GM10266 (cell line): ENCODE measurements around the gene LINGO1.

Experiments
- DNase-seq: peaks from one replicate; pipeline ENCODE4 v3.0.0; 2012; ENCODE audit errors: extremely low spot score
- TF ChIP-seq, protein P1 (sequence below): IDR thresholded peaks from 2 replicates; pipeline ENCODE4 v1.5.1; 2012; ENCODE audit warnings: mild to moderate bottlenecking, low read depth; ENCODE audit not compliant: control insufficient read depth, insufficient read depth; ENCODE audit errors: missing control alignments

LINGO1 gene

DNA sequence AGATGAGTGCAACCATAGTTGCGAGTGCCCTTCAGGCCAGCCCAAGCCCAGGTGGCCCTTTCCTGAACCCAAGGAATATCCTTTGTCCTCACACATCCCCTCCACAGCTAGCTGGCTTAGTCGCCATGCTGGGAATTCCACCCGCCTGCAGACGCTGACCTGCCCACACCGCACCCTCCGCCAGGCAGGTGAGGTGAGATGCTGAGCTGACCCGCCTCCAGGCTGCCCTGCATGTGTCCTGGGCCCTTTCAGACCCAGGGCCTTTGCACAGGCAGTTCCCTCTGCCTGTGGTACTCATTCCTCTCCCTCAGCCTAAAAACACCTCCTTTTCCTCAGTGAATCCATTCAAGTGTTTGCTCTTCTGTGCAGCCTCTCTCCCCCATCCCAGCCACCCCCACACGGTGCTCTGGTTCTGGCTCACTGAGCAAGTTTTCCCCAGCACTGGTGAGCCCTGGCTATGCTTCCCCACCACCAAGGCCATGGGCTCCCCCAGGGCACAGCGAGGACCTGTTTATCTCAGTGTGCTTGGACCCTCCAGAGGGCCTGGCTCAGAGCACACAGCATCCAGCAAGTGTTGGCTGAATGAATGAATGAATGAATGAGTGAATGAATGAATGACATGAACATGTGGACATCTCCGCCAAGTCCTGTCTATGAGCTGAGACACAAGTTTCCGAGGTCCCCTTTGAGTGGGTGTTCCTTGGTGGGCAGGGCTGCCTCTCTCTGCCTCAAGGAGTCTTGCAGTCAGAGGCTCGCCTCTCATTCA is 33.0 kb upstream of the LINGO1 start:
- TF ChIP-seq, protein P1, sequence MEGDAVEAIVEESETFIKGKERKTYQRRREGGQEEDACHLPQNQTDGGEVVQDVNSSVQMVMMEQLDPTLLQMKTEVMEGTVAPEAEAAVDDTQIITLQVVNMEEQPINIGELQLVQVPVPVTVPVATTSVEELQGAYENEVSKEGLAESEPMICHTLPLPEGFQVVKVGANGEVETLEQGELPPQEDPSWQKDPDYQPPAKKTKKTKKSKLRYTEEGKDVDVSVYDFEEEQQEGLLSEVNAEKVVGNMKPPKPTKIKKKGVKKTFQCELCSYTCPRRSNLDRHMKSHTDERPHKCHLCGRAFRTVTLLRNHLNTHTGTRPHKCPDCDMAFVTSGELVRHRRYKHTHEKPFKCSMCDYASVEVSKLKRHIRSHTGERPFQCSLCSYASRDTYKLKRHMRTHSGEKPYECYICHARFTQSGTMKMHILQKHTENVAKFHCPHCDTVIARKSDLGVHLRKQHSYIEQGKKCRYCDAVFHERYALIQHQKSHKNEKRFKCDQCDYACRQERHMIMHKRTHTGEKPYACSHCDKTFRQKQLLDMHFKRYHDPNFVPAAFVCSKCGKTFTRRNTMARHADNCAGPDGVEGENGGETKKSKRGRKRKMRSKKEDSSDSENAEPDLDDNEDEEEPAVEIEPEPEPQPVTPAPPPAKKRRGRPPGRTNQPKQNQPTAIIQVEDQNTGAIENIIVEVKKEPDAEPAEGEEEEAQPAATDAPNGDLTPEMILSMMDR, result no peak
- DNase-seq, result no peak

DNA sequence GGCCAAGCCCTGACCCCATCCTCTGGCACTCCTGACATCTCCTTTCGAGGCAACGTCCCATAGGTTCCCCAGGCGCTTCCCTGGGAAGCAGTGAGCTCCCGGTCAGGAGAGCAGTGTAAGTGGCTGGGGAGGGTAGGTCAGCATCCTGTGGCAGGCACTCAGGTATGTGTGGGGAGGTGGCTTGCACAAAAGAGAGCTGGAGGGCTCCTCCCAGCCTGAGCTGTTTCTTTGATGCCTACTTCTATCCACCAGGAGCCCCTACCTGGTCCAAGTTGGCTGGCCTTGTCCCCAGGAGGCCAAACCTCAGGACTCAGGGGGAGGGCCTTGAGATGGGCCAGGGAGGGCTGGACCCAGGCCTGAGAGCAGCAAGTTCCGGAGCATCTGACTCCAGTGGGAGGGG is 31.7 kb upstream of the LINGO1 start:
- no peak for DNase-seq
- TF ChIP-seq, protein P1, result no peak

DNA sequence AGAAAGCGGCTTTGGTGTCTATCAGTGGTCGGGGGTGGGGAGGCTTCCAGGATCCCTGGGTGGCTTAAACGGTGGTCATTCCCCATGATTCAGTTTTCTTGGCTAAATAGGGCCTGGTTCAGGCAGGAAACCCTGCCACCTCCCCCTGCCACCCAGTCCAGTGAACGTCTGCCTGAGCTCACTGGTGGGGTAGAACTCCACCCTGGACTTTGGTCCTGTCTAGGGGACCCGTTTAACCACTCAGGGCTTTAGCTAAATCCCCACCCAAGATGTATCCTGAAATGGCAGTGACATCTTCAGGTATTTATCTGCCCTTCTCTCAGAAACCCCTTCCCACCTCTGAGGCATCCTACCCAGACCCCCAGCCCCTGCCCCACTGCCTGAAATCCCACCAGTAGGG is 30.5 kb upstream of the LINGO1 start:
- TF ChIP-seq, protein P1, result no peak
- DNase-seq, result no peak

DNA sequence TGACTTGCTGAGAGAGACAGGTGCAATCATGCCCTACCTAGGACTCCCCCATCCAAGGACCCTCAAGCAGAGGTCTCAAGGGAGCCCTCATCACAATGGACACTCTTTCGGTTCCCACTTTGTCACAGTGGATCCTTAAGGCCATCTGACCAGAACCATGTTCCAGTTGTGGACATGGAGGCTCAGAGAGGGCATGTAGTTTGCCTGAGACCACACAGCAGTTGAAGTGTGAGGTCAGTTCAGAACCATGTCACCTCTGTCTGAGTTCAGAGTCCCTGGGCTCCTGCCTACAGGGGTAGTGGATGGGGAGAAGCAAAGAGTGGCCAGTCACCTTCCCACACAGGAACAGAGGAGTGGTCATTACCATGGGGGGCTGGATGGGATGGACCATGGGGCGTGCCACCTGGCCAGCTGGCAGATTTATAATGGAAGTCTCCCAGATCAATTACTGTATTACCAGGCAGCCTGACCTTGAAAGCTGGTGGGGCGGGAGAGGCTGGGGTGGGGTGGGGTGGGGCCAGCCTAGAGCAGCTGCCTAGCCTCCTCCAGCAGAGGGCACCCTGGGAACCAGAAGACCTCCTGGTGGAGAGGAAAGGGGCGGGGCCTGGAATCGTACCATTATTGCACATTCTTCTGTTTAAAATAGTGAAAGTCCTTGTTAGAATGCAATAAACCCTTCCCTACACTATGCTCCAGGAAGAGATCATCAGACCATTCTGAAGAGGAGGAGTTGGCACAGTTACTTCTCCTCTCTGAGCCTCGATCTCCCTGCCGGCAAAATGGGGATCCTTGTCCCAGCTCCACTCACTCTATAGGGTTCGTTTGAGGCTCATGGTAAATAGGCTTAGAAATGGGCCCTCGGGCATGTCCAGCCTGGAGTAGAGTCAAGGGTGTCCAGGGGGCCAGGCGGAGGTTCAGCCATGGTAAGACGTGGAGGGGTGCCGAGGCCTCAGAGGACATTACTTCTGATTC is 26.9 kb upstream of the LINGO1 start:
- TF ChIP-seq, protein P1, result peak; percentile 32
- peak; percentile 70 for DNase-seq

DNA sequence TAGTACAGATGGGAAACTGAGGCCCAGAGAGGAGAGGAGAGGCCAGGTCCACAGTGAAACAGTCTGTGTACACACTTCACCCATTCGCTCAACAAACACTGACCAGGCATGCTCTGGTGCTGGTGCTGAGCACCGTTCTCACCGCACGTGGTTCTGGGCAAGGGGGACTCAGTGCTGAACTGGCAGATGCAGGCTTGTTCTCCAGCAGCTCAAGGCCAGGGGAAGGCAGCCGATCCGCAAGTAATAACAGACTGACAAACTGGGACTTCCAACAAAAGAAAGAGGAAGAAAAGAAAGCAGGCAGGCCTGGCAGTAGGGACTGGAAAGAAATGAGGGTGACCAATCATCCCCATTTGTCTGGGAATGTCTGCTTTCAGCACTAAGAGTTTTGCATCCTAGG is 25.6 kb upstream of the LINGO1 start:
- DNase-seq, result no peak
- TF ChIP-seq, protein P1, result no peak

DNA sequence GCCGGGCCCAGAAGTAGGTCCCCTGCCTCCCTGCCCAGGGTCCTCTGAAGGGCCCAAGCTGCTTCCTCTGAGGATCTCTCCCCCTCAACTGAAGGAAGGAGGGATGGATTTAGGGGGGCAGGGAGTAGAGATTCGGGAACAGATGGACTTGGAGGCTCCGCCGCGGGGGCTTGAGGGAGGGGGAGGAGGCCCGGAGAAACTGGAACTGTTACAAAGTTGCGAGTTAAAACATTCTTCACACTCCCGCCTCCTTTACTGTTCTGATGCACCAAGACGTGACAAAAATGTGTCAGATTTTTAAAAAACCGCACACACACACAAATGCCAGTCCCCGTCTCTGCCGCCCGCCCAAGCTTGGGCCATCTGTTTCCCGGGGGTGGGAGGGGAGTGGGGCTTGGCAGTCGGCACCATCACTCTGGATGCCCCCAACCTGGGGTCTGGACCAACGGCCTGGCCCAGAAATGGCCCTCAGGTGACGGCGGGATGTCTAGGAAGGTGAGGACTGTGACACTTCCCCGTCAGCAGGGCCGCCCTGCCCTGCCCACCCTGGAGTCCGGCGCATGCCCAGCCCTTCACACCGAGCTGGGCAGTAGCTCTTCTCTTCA is 25.0 kb upstream of the LINGO1 start:
- no peak for DNase-seq
- TF ChIP-seq, protein P1, result no peak

DNA sequence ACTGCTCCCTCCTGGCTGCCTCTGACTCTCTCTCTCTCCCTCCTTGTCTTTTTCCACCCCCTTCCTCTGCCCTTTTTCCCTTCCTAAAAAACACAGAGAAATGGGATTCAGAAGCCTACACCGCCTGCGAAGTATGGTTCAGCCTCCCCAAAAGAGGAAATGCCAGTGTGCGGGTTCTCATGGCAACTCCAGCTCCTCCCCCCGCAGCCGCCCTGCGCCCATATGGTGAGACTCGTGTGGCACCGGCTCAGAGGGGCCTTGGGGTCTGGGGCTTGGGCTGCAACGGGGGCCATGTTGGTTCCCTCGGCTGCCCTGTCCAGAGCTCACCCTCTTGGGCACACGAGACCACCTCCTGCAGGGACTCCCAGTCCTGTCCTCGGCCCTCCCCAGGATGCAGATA is 23.6 kb upstream of the LINGO1 start:
- TF ChIP-seq, protein P1, result no peak

More for the DNA sequence above, 23.6 kb upstream of the LINGO1 start:
- DNase-seq, result no peak
